Measurements from ENCODE around the gene KRT12. TPM values are rescaled to one million over a fixed set of nuclear protein-coding genes. Genes with fewer than 3 reads are reported as not detected.

KRT12 gene
- polyA plus RNA-seq, 1 of the 3 experiments (the other 2 are of a cell fraction) = not detected

GRCh38 chr17:40824015-40824832 lies 42.8 kb downstream of the KRT12 start (continued):
- no peak for TF ChIP-seq ELF1 (IDR thresholded peaks at IDR 0.05)
- no peak for TF ChIP-seq SMC3 (IDR thresholded peaks at IDR 0.05; ENCODE audit: low read depth, low read length)
- TF ChIP-seq EZH2phosphoT487 (IDR thresholded peaks at IDR 0.05; ENCODE audit: borderline replicate concordance, low read depth) = no peak
- no peak for TF ChIP-seq USF1 (IDR thresholded peaks at IDR 0.05; ENCODE audit: borderline replicate concordance, low read depth)

- peaks cover 30% of the 10 kb centered on the region for H3F3A ChIP-seq (replicated peaks; ENCODE audit: insufficient read depth)
- no peaks in the 10 kb centered on the region for H3K27me3 ChIP-seq (ENCODE audit: insufficient read depth)
- no peak for DNase-seq
- CTCF ChIA-PET = interaction anchor here (1.0 to 1.2 kb wide), 2 partner anchors 18 to 840 kb away, joined by 3 to 4 read pairs; no protein-coding TSS in a partner anchor
- H4K20me1 ChIP-seq (ENCODE audit: insufficient read depth) = no peaks in the 10 kb centered on the region
- no peak within 1 kb of the TSS for H3K9ac ChIP-seq
- no peaks in the 10 kb centered on the region for H3K9me3 ChIP-seq
- 77% methylated on average over 7 of the region's 7 CpGs for WGBS (ENCODE audit: low lambda C conversion rate)
- peaks cover 7% of the 10 kb centered on the region in 2 experiments for H3K36me3 ChIP-seq (replicated peaks in 1 of 2; ENCODE audit: control insufficient read depth in 1 of 2, insufficient read depth in 2 of 2, low read length in 1 of 2)
- no peak within 1 kb of the TSS for H3K27ac ChIP-seq (ENCODE audit: low read depth in 2 of 2, low read length in 1 of 2)
- H3K4me3 ChIP-seq (ENCODE audit: low read depth in 2 of 2, low read length in 1 of 2) = no peak within 1 kb of the TSS
- H3K9me2 ChIP-seq = no peaks in the 10 kb centered on the region
- POLR2A ChIA-PET = no interaction called here
- H3K4me1 ChIP-seq (ENCODE audit: control insufficient read depth in 1 of 2, insufficient read depth in 2 of 2, low read depth in 1 of 2, low read length in 1 of 2) = no peaks in the 10 kb centered on the region; a peak in 1 of 4 replicates
- no peak for TF ChIP-seq FOXJ3 (CRISPR knock-in tag; IDR thresholded peaks at IDR 0.05)
- TF ChIP-seq CTCF (IDR thresholded peaks at IDR 0.05) = no peak
- no peak for TF ChIP-seq RCOR1 (IDR thresholded peaks at IDR 0.05; ENCODE audit: low read length)
- no peak for TF ChIP-seq NRF1 (IDR thresholded peaks at IDR 0.05; ENCODE audit: low read depth, low read length)
- no peak for TF ChIP-seq ZBTB33 (IDR thresholded peaks at IDR 0.05; ENCODE audit: borderline replicate concordance, low read depth)
- no peak for TF ChIP-seq MXI1 (IDR thresholded peaks at IDR 0.05; ENCODE audit: low read depth, low read length)
- TF ChIP-seq SIN3A (IDR thresholded peaks at IDR 0.05; ENCODE audit: borderline replicate concordance, low read depth, low read length) = no peak
- TF ChIP-seq GATA2 (CRISPR knock-in tag; IDR thresholded peaks at IDR 0.05) = no peak
- no peak for TF ChIP-seq ELF1 (IDR thresholded peaks at IDR 0.05)
- no peak for TF ChIP-seq TAF1 (IDR thresholded peaks at IDR 0.05; ENCODE audit: borderline replicate concordance, low read depth, low read length)
- no peak for TF ChIP-seq PBX3 (IDR thresholded peaks at IDR 0.05)
- TF ChIP-seq NFIC (IDR thresholded peaks at IDR 0.05; ENCODE audit: borderline replicate concordance) = no peak
- TF ChIP-seq EZH2phosphoT487 (IDR thresholded peaks at IDR 0.05; ENCODE audit: borderline replicate concordance, low read depth) = no peak
- no peak for TF ChIP-seq POLR2AphosphoS5 (IDR thresholded peaks at IDR 0.05; ENCODE audit: low read depth, low read length)
- no peak for TF ChIP-seq TEAD4 (IDR thresholded peaks at IDR 0.05; ENCODE audit: borderline replicate concordance, insufficient read depth)
- TF ChIP-seq CHD2 (IDR thresholded peaks at IDR 0.05; ENCODE audit: low read length, partially characterized antibody) = no peak
- TF ChIP-seq RXRA (IDR thresholded peaks at IDR 0.05; ENCODE audit: borderline replicate concordance, low read depth) = no peak
- TF ChIP-seq TCF12 (IDR thresholded peaks at IDR 0.05) = no peak
- H3K79me2 ChIP-seq (ENCODE audit: insufficient read depth) = no peaks in the 10 kb centered on the region; the same call in none of the 2 replicates
- no peak within 1 kb of the TSS for H2AFZ ChIP-seq (ENCODE audit: low read depth)
- no peak within 1 kb of the TSS for H3K4me2 ChIP-seq
Observed at GRCh38 chr17:40822132-40822812, 44.8 kb downstream of the KRT12 start, which contains the start of gene KRT10. Gene KRT10, minus strand, starts transcription at chr17:40822614. Its CDS starts 29 bp downstream, at chr17:40822585.

Data from SK-N-SH (cell line).